RWPE2 (cell line): ENCODE results near the gene FRS3.

ENCODE experiments used
- ATAC-seq: fragments of 200-7000 bp; cut with Tn5 transposase; 3 replicates; pipeline ENCODE4 v1.9.1; 2021; ENCODE audit warnings: low read depth
- DNase-seq: peaks from one replicate; pipeline ENCODE4 v3.0.0-alpha.2; 2020; ENCODE audit warnings: low spot score
- H3K27ac ChIP-seq: fragments of 450-650 bp; 2 replicates; pipeline ENCODE4 v1.5.1; 2017; ENCODE audit warnings: mild to moderate bottlenecking; ENCODE audit not compliant: poor library complexity, severe bottlenecking
- H3K27me3 ChIP-seq: fragments of 250-450 bp; sonication (Bioruptor Pico); 2 replicates; pipeline ENCODE4 v1.5.1; 2021; ENCODE audit warnings: mild to moderate bottlenecking, moderate library complexity; ENCODE audit not compliant: insufficient read depth, poor library complexity, severe bottlenecking
- H3K36me3 ChIP-seq: fragments of 250-450 bp; sonication (Bioruptor Pico); 2 replicates; pipeline ENCODE4 v1.5.1; 2020; ENCODE audit warnings: low read depth, mild to moderate bottlenecking, moderate library complexity
- H3K4me1 ChIP-seq: fragments of 250-450 bp; sonication (Bioruptor Pico); 2 replicates; pipeline ENCODE4 v1.5.1; 2021; ENCODE audit warnings: mild to moderate bottlenecking, moderate library complexity; ENCODE audit not compliant: insufficient read depth, poor library complexity, severe bottlenecking
- H3K4me3 ChIP-seq: fragments of 250-450 bp; sonication (Bioruptor Pico); 2 replicates; pipeline ENCODE4 v1.5.1; 2021; ENCODE audit warnings: mild to moderate bottlenecking, moderate library complexity; ENCODE audit not compliant: severe bottlenecking
- H3K9me3 ChIP-seq: fragments of 250-450 bp; sonication (Bioruptor Pico); 2 replicates; pipeline ENCODE4 v1.5.1; 2021; ENCODE audit warnings: mild to moderate bottlenecking, moderate library complexity; ENCODE audit not compliant: severe bottlenecking
- TF ChIP-seq, protein P1 (sequence below): fragments of 450-650 bp; IDR thresholded peaks from one replicate; pipeline ENCODE4 v1.5.1; 2017; ENCODE audit warnings: mild to moderate bottlenecking, moderate library complexity; ENCODE audit not compliant: poor library complexity, severe bottlenecking

Gene FRS3

DNA sequence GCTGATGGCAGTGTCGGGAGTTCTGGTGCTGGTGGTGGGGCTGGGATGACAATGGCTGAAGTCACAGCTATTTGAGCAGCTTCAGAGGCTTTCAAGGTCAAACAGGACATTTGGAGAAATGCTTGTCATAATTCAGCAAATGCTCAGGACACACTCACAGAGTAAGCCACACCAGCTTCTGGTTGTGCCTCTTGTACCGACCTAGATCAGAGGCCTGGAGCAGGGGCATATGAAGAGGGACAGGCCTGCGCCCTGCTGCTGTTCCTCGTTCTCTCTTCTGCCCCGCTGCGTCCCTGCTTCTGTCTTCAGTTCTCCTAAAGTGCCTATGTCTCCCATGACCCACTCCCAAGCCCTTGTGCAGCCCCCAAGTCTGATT, 31.6 kb downstream of the FRS3 start:
- H3K36me3 ChIP-seq, result no peaks in the 10 kb centered on the region
- TF ChIP-seq, protein P1, sequence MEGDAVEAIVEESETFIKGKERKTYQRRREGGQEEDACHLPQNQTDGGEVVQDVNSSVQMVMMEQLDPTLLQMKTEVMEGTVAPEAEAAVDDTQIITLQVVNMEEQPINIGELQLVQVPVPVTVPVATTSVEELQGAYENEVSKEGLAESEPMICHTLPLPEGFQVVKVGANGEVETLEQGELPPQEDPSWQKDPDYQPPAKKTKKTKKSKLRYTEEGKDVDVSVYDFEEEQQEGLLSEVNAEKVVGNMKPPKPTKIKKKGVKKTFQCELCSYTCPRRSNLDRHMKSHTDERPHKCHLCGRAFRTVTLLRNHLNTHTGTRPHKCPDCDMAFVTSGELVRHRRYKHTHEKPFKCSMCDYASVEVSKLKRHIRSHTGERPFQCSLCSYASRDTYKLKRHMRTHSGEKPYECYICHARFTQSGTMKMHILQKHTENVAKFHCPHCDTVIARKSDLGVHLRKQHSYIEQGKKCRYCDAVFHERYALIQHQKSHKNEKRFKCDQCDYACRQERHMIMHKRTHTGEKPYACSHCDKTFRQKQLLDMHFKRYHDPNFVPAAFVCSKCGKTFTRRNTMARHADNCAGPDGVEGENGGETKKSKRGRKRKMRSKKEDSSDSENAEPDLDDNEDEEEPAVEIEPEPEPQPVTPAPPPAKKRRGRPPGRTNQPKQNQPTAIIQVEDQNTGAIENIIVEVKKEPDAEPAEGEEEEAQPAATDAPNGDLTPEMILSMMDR, result no peak
- no peaks in the 10 kb centered on the region for H3K9me3 ChIP-seq
- ATAC-seq (no peak), DNase-seq (no peak)
- peaks cover 3% of the 10 kb centered on the region for H3K4me1 ChIP-seq
- H3K27me3 ChIP-seq, result no peaks in the 10 kb centered on the region
- no peak overlapping the region for H3K4me3 ChIP-seq
- H3K27ac ChIP-seq, result no peak overlapping the region

DNA sequence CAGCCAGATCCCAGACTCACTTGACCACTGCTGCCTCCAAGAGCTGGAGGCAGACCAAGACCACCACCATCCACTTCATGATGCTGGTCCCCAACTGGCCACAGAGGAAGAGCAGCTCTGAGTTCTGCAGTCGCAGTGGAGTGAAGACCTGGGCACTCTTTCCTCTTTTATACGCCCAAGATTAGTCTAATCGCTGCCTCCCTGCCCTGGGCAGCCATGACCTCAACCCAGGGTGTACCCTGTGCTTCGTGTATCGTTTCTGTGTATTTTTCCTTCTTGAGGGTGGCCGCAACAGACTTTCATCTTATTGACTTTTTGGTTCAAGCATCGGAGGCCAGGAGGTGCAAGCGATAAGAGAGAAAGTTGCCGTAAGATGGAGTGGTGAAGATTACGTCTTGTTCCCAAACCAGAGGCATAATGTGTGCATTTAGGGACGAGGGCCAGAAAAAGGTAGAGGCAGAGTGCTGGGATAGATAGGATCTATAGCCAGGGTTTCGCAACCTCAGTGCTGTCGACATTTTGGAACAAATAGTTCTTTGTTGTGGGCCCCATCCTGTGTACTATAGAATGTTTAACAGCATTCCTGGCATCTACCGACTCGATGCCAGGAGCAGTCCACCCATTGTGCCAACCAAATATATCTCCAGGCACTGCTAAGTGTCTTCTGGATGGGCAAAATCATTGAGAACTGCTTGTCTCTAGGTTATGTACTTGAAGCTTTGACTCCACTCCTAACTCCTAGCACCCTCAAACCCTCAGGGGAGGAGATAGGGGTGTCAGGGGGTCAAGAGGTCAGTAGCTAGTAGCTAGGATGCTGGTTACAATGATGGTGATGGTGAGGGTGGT, 32.2 kb downstream of the FRS3 start, which contains the start of gene PGC:
Gene PGC, minus strand, starts transcription at position 142 of the 846 bp plus-strand sequence. Its CDS starts 63 bp downstream, at position 79.
- ATAC-seq (peak; percentile 61), DNase-seq (no peak)
- no peaks in the 10 kb centered on the region for H3K36me3 ChIP-seq
- H3K4me1 ChIP-seq, result peaks cover 3% of the 10 kb centered on the region
- TF ChIP-seq, protein P1, result no peak
- H3K4me3 ChIP-seq, result no peak within 1 kb of the TSS
- no peaks in the 10 kb centered on the region for H3K9me3 ChIP-seq
- no peak within 1 kb of the TSS for H3K27ac ChIP-seq
- H3K27me3 ChIP-seq, result no peaks in the 10 kb centered on the region

DNA sequence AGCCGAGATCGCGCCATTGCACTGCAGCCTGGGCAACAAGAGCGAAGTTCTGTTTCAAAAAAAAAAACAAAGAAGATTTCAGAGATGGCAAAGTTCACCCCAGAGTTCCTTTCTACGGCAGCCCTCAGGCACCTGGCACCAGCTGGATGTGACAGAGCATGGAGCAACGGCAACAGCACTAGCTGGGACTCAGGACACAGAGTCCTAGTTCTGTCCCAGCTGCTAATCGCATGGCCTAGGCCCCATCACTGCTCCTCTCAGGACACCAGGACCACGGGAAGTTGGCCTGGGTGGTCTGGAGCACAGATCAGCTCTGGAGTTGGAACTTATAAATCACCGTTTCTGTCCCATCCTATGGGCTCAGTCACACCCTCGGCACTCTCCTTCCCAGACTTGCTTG, 33.6 kb downstream of the FRS3 start:
- Histone ChIP-seq H3K36me3 (no peaks in the 10 kb centered on the region), H3K27ac (no peak overlapping the region), H3K4me1 (peaks cover 11% of the 10 kb centered on the region), H3K4me3 (no peak overlapping the region), H3K9me3 (no peaks in the 10 kb centered on the region), H3K27me3 (no peaks in the 10 kb centered on the region)
- ATAC-seq, result no peak
- TF ChIP-seq, protein P1, result no peak
- DNase-seq, result no peak

DNA sequence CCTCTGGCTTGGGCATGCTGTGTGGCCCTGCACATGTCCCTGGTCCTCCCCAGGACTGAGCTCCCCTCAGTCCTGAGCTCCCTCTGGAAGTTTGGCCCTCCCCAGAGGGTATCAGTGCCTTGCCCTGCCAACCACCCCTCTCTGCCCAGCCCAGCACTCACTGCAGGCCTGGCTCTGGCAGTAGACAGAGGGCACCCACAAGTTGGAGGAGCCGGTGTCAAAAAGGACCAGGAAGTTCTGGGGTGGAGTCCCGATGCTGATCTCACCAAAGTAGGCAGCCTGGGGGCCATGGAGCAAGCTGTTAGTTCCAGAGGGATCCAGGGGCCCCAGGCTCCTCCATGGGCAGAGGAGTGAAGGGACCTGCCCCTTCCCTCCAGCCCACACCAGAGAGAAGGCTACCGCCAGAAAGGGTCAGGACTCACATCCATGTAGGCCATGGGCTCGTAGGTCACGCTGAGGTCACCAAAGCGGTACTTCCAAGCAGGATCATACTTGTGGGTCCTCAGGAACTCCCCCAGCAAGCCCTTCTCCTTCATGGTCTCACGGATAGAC, 35.4 kb downstream of the FRS3 start:
- Histone ChIP-seq H3K27me3 (no peaks in the 10 kb centered on the region), H3K27ac (no peak overlapping the region), H3K9me3 (no peaks in the 10 kb centered on the region), H3K4me3 (no peak overlapping the region), H3K36me3 (no peaks in the 10 kb centered on the region), H3K4me1 (peaks cover 11% of the 10 kb centered on the region)
- ATAC-seq (no peak), DNase-seq (no peak)
- TF ChIP-seq, protein P1, result no peak
